Measurements from ENCODE around the gene RSPO3. TPM values are rescaled to one million over a fixed set of nuclear protein-coding genes. Genes with fewer than 3 reads are reported as not detected.

Gene RSPO3
- total RNA-seq, 6 donors from 2014 or later = 0.22 to 6.7 (median 1.4) TPM

GRCh38 chr6:127128066-127128465 is 9.6 kb downstream of the RSPO3 start:
- no peaks in the 10 kb centered on the region for H3K9me3 ChIP-seq
- H3K4me1 ChIP-seq = peaks cover 0 to 7% (median 4%) of the 10 kb centered on the region in 4 donors
- DNase-seq (no peak), ATAC-seq (ENCODE audit: low FRiP score in 2 of 2) (no peak)
- H3K4me3 ChIP-seq = no peak overlapping the region
- no peaks in the 10 kb centered on the region for H3K27me3 ChIP-seq
- no peak overlapping the region for H3K27ac ChIP-seq
- WGBS, 2 donors = 85 to 100% methylated on average over 1 of the region's 1 CpG
- H3K36me3 ChIP-seq = no peaks in the 10 kb centered on the region
- no peak for TF ChIP-seq CTCF (IDR thresholded peaks at IDR 0.05)
- no peak for TF ChIP-seq POLR2AphosphoS5 (IDR thresholded peaks at IDR 0.05)
- no peak for TF ChIP-seq EP300 (IDR thresholded peaks at IDR 0.05)
- TF ChIP-seq POLR2A (IDR thresholded peaks at IDR 0.05) = no peak

GRCh38 chr6:127129251-127129650 is 10.8 kb downstream of the RSPO3 start:
- WGBS, 2 donors = 89 to 90% methylated on average over 4 of the region's 4 CpGs
- ATAC-seq (ENCODE audit: low FRiP score in 2 of 2) = no peak
- Histone ChIP-seq H3K27me3 (no peaks in the 10 kb centered on the region), H3K36me3 (no peaks in the 10 kb centered on the region), H3K4me3 (no peak overlapping the region), H3K27ac (no peak overlapping the region), H3K9me3 (no peaks in the 10 kb centered on the region), H3K4me1 (peaks cover 0 to 7% (median 4%) of the 10 kb centered on the region in 4 donors)
- TF ChIP-seq POLR2A (IDR thresholded peaks at IDR 0.05) = no peak
- no peak for TF ChIP-seq EP300 (IDR thresholded peaks at IDR 0.05)
- no peak for TF ChIP-seq POLR2AphosphoS5 (IDR thresholded peaks at IDR 0.05)
- TF ChIP-seq CTCF (IDR thresholded peaks at IDR 0.05) = no peak
- no peak for DNase-seq

GRCh38 chr6:127131275-127131674 is 12.8 kb downstream of the RSPO3 start:
- Histone ChIP-seq H3K27me3 (no peaks in the 10 kb centered on the region), H3K4me1 (peaks cover 0 to 7% (median 4%) of the 10 kb centered on the region in 4 donors), H3K27ac (no peak overlapping the region), H3K4me3 (no peak overlapping the region), H3K36me3 (no peaks in the 10 kb centered on the region), H3K9me3 (no peaks in the 10 kb centered on the region)
- no peak for TF ChIP-seq EP300 (IDR thresholded peaks at IDR 0.05)
- no peak for TF ChIP-seq POLR2A (IDR thresholded peaks at IDR 0.05)
- TF ChIP-seq POLR2AphosphoS5 (IDR thresholded peaks at IDR 0.05) = no peak
- TF ChIP-seq CTCF (IDR thresholded peaks at IDR 0.05) = no peak
- WGBS, 2 donors = 55 to 56% methylated on average over 3 of the region's 3 CpGs
- ATAC-seq (ENCODE audit: low FRiP score in 2 of 2) = no peak
- DNase-seq = no peak

GRCh38 chr6:127131772-127132376 is 13.4 kb downstream of the RSPO3 start:
- no peak for ATAC-seq (ENCODE audit: low FRiP score in 2 of 2)
- peak overlapping the region in 1 of 4 donors; percentile 6 for H3K27ac ChIP-seq
- H3K36me3 ChIP-seq = no peaks in the 10 kb centered on the region
- H3K4me3 ChIP-seq = no peak overlapping the region
- peaks cover 0 to 7% (median 4%) of the 10 kb centered on the region in 4 donors for H3K4me1 ChIP-seq
- no peaks in the 10 kb centered on the region for H3K9me3 ChIP-seq
- TF ChIP-seq POLR2AphosphoS5 (IDR thresholded peaks at IDR 0.05) (no peak), CTCF (IDR thresholded peaks at IDR 0.05) (no peak), POLR2A (IDR thresholded peaks at IDR 0.05) (no peak), EP300 (IDR thresholded peaks at IDR 0.05) (no peak)
- no peaks in the 10 kb centered on the region for H3K27me3 ChIP-seq
- DNase-seq = no peak

GRCh38 chr6:127134136-127134535 is 15.7 kb downstream of the RSPO3 start:
- ATAC-seq (ENCODE audit: low FRiP score in 2 of 2) = no peak
- H3K9me3 ChIP-seq = no peaks in the 10 kb centered on the region
- WGBS, 2 donors = 41 to 43% methylated on average over 1 of the region's 1 CpG
- H3K4me1 ChIP-seq = peaks cover 0 to 7% (median 4%) of the 10 kb centered on the region in 4 donors
- DNase-seq = no peak
- no peak overlapping the region for H3K4me3 ChIP-seq
- H3K27me3 ChIP-seq = no peaks in the 10 kb centered on the region
- H3K27ac ChIP-seq = no peak overlapping the region
- H3K36me3 ChIP-seq = no peaks in the 10 kb centered on the region
- TF ChIP-seq POLR2A (IDR thresholded peaks at IDR 0.05) (no peak), EP300 (IDR thresholded peaks at IDR 0.05) (no peak), CTCF (IDR thresholded peaks at IDR 0.05) (no peak), POLR2AphosphoS5 (IDR thresholded peaks at IDR 0.05) (no peak)

All from upper lobe of left lung (tissue), 6 donors.